ENCODE results near the gene ADNP2. TPM values are rescaled to one million over a fixed set of nuclear protein-coding genes. Genes with fewer than 3 reads are reported as not detected.

The ADNP2 gene
- total RNA-seq, 1 donor from 2014 or later, result 31.0 TPM

DNA sequence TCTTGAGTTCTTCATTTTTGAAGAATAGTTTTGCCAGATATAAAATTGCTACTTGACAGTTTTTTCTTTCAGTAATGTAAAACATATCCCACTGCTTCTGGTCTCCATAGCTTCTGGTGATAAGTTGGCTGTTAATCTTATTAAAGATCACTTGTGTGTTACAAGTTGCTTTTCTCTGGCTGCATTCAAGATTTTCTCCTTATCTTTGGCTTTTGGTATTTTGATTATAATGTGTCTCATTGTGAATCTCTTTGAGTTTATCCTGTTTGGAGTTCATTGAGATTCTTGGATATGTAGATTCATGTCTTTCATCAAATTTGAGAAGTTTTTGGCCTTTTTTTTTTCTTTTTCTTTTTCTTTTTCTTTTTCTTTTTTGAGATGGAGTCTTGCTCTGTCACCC is 20.2 kb upstream of the ADNP2 start:
- Mint-ChIP-seq H3K4me3 (ENCODE audit: unreplicated experiment) (no peak overlapping the region), H3K27me3 (ENCODE audit: unreplicated experiment) (peaks cover 2% of the 10 kb centered on the region), H3K9me3 (ENCODE audit: unreplicated experiment) (peaks cover 8% of the 10 kb centered on the region), H3K27ac (ENCODE audit: unreplicated experiment) (no peak overlapping the region), H3K36me3 (ENCODE audit: unreplicated experiment) (peaks cover 9% of the 10 kb centered on the region), H3K4me1 (ENCODE audit: low read depth, unreplicated experiment) (no peaks in the 10 kb centered on the region)
- TF ChIP-seq, protein P1, sequence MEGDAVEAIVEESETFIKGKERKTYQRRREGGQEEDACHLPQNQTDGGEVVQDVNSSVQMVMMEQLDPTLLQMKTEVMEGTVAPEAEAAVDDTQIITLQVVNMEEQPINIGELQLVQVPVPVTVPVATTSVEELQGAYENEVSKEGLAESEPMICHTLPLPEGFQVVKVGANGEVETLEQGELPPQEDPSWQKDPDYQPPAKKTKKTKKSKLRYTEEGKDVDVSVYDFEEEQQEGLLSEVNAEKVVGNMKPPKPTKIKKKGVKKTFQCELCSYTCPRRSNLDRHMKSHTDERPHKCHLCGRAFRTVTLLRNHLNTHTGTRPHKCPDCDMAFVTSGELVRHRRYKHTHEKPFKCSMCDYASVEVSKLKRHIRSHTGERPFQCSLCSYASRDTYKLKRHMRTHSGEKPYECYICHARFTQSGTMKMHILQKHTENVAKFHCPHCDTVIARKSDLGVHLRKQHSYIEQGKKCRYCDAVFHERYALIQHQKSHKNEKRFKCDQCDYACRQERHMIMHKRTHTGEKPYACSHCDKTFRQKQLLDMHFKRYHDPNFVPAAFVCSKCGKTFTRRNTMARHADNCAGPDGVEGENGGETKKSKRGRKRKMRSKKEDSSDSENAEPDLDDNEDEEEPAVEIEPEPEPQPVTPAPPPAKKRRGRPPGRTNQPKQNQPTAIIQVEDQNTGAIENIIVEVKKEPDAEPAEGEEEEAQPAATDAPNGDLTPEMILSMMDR (IDR thresholded peaks at IDR 0.05; ENCODE audit: partially characterized antibody, unreplicated experiment), result no peak
- DNase-seq, result no peak

DNA sequence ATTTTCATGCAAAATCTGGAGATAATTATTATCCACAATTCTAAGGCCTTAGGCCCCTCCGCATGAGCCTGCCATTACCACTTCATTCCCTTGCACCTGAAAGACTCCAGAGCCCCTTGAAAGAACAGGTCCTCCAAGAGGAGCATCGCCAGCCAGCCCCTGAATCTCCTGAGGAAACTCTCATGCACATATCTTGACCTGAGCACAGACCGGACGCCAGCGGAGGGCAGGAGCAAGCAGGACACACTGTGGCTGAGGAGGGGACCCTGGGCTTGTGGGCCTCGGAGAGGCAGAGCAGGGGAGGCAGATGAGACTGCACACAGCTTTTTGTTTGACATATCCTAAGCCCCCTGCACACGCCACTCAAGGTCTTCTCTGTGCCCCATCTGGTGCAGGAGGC is 13.6 kb upstream of the ADNP2 start:
- peaks cover 2% of the 10 kb centered on the region for H3K36me3 Mint-ChIP-seq (ENCODE audit: unreplicated experiment)
- peaks cover 3% of the 10 kb centered on the region for H3K27me3 Mint-ChIP-seq (ENCODE audit: unreplicated experiment)
- DNase-seq, result no peak
- H3K4me1 Mint-ChIP-seq (ENCODE audit: low read depth, unreplicated experiment), result no peaks in the 10 kb centered on the region
- TF ChIP-seq, protein P1 (IDR thresholded peaks at IDR 0.05; ENCODE audit: partially characterized antibody, unreplicated experiment), result no peak
- no peak overlapping the region for H3K4me3 Mint-ChIP-seq (ENCODE audit: unreplicated experiment)
- no peak overlapping the region for H3K27ac Mint-ChIP-seq (ENCODE audit: unreplicated experiment)
- H3K9me3 Mint-ChIP-seq (ENCODE audit: unreplicated experiment), result peaks cover 3% of the 10 kb centered on the region

DNA sequence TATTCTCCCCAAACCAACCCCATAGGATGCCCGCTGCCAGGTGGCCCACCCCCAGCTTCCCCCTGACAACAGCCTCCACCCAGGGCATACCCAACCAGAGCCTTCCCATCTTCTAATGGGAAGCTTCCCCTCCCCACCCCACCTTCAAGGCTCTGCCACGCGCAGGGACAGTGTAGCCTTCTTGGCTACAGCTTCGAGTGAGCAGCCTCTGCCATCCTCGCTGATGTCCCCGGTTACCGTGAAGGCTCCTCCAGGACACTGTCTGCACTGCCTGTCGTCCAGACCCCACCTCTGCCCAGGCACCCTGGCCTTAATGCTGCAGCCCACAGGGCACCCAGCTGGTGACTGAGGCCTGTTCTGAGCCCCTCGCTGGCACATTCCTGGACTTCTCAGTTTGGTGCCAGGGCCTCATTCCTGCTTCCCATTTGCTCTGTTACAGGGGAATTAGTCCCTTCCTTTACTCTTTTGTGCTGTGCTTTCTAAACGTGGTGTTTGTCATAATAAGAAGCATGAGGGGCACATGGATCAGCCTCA is 13.0 kb upstream of the ADNP2 start:
- peaks cover 5% of the 10 kb centered on the region for H3K9me3 Mint-ChIP-seq (ENCODE audit: unreplicated experiment)
- no peak overlapping the region for H3K27ac Mint-ChIP-seq (ENCODE audit: unreplicated experiment)
- peaks cover 3% of the 10 kb centered on the region for H3K27me3 Mint-ChIP-seq (ENCODE audit: unreplicated experiment)
- H3K36me3 Mint-ChIP-seq (ENCODE audit: unreplicated experiment), result peaks cover 9% of the 10 kb centered on the region
- H3K4me1 Mint-ChIP-seq (ENCODE audit: low read depth, unreplicated experiment), result no peaks in the 10 kb centered on the region
- H3K4me3 Mint-ChIP-seq (ENCODE audit: unreplicated experiment), result no peak overlapping the region
- no peak for DNase-seq
- TF ChIP-seq, protein P1 (IDR thresholded peaks at IDR 0.05; ENCODE audit: partially characterized antibody, unreplicated experiment), result no peak

DNA sequence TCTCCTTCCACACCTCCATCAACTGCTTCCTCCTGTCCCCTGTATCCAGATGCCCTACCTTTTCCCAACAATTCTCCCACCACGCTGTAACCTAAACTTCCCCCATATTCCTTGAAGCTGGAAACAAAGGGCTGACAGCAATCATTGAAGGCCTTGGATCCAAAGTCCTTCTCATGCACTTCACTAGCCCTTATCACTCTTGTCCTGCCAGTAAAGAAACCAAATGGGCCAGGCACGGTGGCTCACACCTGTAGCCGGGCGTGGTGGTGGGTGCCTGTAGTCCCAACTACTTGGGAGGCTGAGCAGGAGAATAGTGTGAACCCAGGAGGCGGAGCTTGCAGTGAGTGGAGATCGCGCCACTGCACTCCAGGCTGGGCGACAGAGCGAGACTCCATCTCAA is 11.9 kb upstream of the ADNP2 start:
- Mint-ChIP-seq H3K27me3 (ENCODE audit: unreplicated experiment) (peaks cover 3% of the 10 kb centered on the region), H3K27ac (ENCODE audit: unreplicated experiment) (no peak overlapping the region), H3K9me3 (ENCODE audit: unreplicated experiment) (peaks cover 5% of the 10 kb centered on the region), H3K4me3 (ENCODE audit: unreplicated experiment) (no peak overlapping the region), H3K36me3 (ENCODE audit: unreplicated experiment) (peaks cover 15% of the 10 kb centered on the region), H3K4me1 (ENCODE audit: low read depth, unreplicated experiment) (no peaks in the 10 kb centered on the region)
- DNase-seq, result no peak
- TF ChIP-seq, protein P1 (IDR thresholded peaks at IDR 0.05; ENCODE audit: partially characterized antibody, unreplicated experiment), result no peak

DNA sequence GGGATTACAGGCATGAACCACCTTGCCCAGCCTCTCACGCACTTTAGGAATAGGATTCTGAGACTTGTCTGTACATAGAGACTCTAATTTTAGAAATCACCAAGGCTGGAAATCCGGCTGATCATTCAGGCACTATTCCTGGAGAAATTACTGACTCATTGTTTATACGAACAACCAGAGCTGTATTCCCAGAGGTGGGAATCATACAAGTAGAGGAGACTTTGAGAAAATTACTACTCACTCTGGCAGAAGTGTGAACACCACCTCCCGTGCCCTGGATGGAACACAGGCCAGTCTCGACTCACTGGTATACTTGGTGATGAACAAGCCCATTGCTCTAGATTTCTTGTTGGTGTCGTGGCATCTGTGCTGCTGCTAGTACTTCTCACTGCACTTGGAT is 5.8 kb upstream of the ADNP2 start:
- H3K27me3 Mint-ChIP-seq (ENCODE audit: unreplicated experiment), result no peaks in the 10 kb centered on the region
- H3K4me3 Mint-ChIP-seq (ENCODE audit: unreplicated experiment), result no peak overlapping the region
- no peak for DNase-seq
- H3K4me1 Mint-ChIP-seq (ENCODE audit: low read depth, unreplicated experiment), result peaks cover 9% of the 10 kb centered on the region
- H3K9me3 Mint-ChIP-seq (ENCODE audit: unreplicated experiment), result peaks cover 7% of the 10 kb centered on the region
- no peak overlapping the region for H3K27ac Mint-ChIP-seq (ENCODE audit: unreplicated experiment)
- TF ChIP-seq, protein P1 (IDR thresholded peaks at IDR 0.05; ENCODE audit: partially characterized antibody, unreplicated experiment), result no peak
- H3K36me3 Mint-ChIP-seq (ENCODE audit: unreplicated experiment), result peaks cover 18% of the 10 kb centered on the region
